PC-9 (cell line): ENCODE measurements around the gene PCDHGA6. TPM values are rescaled to one million over a fixed set of nuclear protein-coding genes. Genes with fewer than 3 reads are reported as not detected.

Source experiments
- BruUV-seq: library from RNA; stranded (reverse); fragments of 400-500 nt; replicated peaks from 2 replicates; lab custom pipeline; 2021; lab: Mats Ljungman, UMichigan
- CTCF ChIA-PET: fragments of 300-600 bp; sonication (Branson Sonifier 250); formaldehyde crosslinking; loops from one replicate; lab custom pipeline; 2022; ENCODE audit warnings: antibody characterized with exemption; lab: Charles Lee
- POLR2A ChIA-PET: fragments of 300-600 bp; sonication (Branson Sonifier 250); formaldehyde crosslinking; loops from one replicate; lab custom pipeline; 2022; ENCODE audit warnings: antibody characterized with exemption; ENCODE audit not compliant: unreplicated experiment; lab: Charles Lee
- DNase-seq, 2 experiments: peaks; one replicate each; pipeline versions ENCODE4 v3.0.0 to v3.0.0-alpha.2; 2015 to 2022; ENCODE audit warnings: mixed read lengths in 1 of 2
- H2AFZ ChIP-seq: fragments of 200-600 bp; sonication (generic); 2 replicates; pipeline ENCODE4 v1.8.1; 2017; ENCODE audit warnings: antibody characterized with exemption
- H3F3A ChIP-seq: fragments of 200-600 bp; sonication (generic); 2 replicates; pipeline ENCODE4 v1.8.1; 2017; ENCODE audit warnings: antibody characterized with exemption, mild to moderate bottlenecking, low read depth; ENCODE audit not compliant: insufficient read depth
- H3K27ac ChIP-seq: fragments of 200-600 bp; sonication (generic); 2 replicates; pipeline ENCODE4 v1.6.1; 2016; ENCODE audit warnings: mixed run types
- H3K27me3 ChIP-seq: fragments of 200-600 bp; sonication (generic); 2 replicates; pipeline ENCODE4 v1.6.1; 2016; ENCODE audit warnings: low read depth, mixed run types; ENCODE audit not compliant: insufficient read depth
- H3K36me3 ChIP-seq: fragments of 200-600 bp; sonication (generic); 2 replicates; pipeline ENCODE4 v1.6.1; 2016; ENCODE audit warnings: low read depth, mixed run types
- H3K4me1 ChIP-seq: fragments of 200-600 bp; sonication (generic); replicated peaks from 2 replicates; pipeline ENCODE4 v1.6.1; 2016; ENCODE audit warnings: mixed run types; ENCODE audit not compliant: insufficient read depth
- H3K4me2 ChIP-seq: fragments of 200-600 bp; sonication (generic); 2 replicates; pipeline ENCODE4 v1.6.1; 2017; ENCODE audit warnings: mixed run types
- H3K4me3 ChIP-seq: fragments of 200-600 bp; sonication (generic); 2 replicates; pipeline ENCODE4 v1.6.1; 2016; ENCODE audit warnings: mixed run types
- H3K79me2 ChIP-seq: fragments of 200-600 bp; sonication (generic); 2 replicates; pipeline ENCODE4 v1.6.1; 2017; ENCODE audit warnings: low read depth, mixed run types
- H3K9me2 ChIP-seq: fragments of 200-600 bp; sonication (generic); 2 replicates; pipeline ENCODE4 v1.8.1; 2017; ENCODE audit warnings: mild to moderate bottlenecking; ENCODE audit not compliant: insufficient read depth
- H3K9me3 ChIP-seq: fragments of 200-600 bp; sonication (generic); 2 replicates; pipeline ENCODE4 v1.8.1; 2016; ENCODE audit warnings: low read depth; ENCODE audit not compliant: insufficient read depth
- H4K20me1 ChIP-seq: fragments of 200-600 bp; sonication (generic); 2 replicates; pipeline ENCODE4 v1.8.1; 2017; ENCODE audit not compliant: insufficient read depth
- CTCF ChIP-seq: fragments of 200-600 bp; sonication (generic); conservative IDR thresholded peaks from 2 replicates; pipeline ENCODE4 v1.6.1; 2017; ENCODE audit warnings: mixed run types, antibody characterized with exemption, mild to moderate bottlenecking, moderate library complexity
- EZH2 ChIP-seq: fragments of 200-600 bp; sonication (generic); IDR thresholded peaks from 2 replicates; pipeline ENCODE4 v1.8.0; 2017; ENCODE audit warnings: antibody characterized with exemption, low read depth
- intact Hi-C: fragments of 100-400 bp; cut with micrococcal nuclease; formaldehyde crosslinking; loops from one replicate; pipeline ENCODE4 v1.10.0; 2022; ENCODE audit not compliant: unreplicated experiment
- total RNA-seq: library from RNA; stranded (reverse); gene quantifications from 2 replicates; pipeline ENCODE4 v1.2.3, GENCODE V29; 2021

PCDHGA6 gene
- total RNA-seq, 1 experiment from 2014 or later: 0.17 TPM

DNA sequence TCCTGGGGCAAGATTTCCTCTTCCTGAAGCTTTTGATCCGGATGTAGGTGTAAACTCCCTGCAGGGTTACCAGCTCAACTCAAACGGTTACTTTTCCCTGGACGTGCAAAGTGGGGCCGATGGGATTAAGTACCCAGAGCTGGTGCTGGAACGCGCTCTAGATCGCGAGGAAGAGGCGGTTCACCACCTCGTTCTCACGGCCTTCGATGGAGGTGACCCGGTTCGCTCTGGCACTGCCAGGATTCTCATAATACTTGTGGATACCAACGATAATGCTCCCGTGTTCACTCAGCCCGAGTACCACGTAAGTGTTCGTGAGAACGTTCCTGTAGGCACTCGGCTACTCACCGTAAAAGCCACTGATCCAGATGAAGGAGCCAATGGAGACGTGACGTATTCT is 18.1 kb upstream of the PCDHGA6 start:
- BruUV-seq: no TSS peak
- H3K79me2 ChIP-seq: no peaks in the 10 kb centered on the region
- no peaks in the 10 kb centered on the region for H4K20me1 ChIP-seq
- CTCF ChIA-PET: interaction anchor here (0.7 kb wide), 1 partner anchor 202 kb away, joined by 3 read pairs; no protein-coding TSS in a partner anchor
- DNase-seq: no peak
- no peaks in the 10 kb centered on the region for H3K9me2 ChIP-seq
- TF ChIP-seq EZH2 (no peak), CTCF (no peak)
- no peak overlapping the region for H3K4me2 ChIP-seq
- H2AFZ ChIP-seq: no peak overlapping the region
- POLR2A ChIA-PET: no interaction called here
- no peak overlapping the region for H3K4me3 ChIP-seq
- no peaks in the 10 kb centered on the region for H3K27me3 ChIP-seq
- no peak overlapping the region for H3K27ac ChIP-seq
- no peaks in the 10 kb centered on the region for H3K4me1 ChIP-seq
- H3F3A ChIP-seq: no peaks in the 10 kb centered on the region
- intact Hi-C loops: no loop called here
- 0 out of 2 replicates have a peak, but pooled peaks cover 4% of the 10 kb centered on the region for H3K9me3 ChIP-seq
- H3K36me3 ChIP-seq: no peaks in the 10 kb centered on the region

GRCh38 chr5:141356133-141356532 is 17.6 kb upstream of the PCDHGA6 start:
- H3K9me2 ChIP-seq: no peaks in the 10 kb centered on the region
- intact Hi-C loops: no loop called here
- H3K4me3 ChIP-seq: no peak overlapping the region
- no peak overlapping the region for H2AFZ ChIP-seq
- peaks cover 6% of the 10 kb centered on the region; the same call in 1 of the 2 replicates for H3K9me3 ChIP-seq
- ChIA-PET CTCF (interaction anchor here (0.7 kb wide), 1 partner anchor 202 kb away, joined by 3 read pairs; no protein-coding TSS in a partner anchor), POLR2A (no interaction called here)
- H3K4me1 ChIP-seq: no peaks in the 10 kb centered on the region
- H3K27me3 ChIP-seq: no peaks in the 10 kb centered on the region; the same call in 1 of the 2 replicates
- TF ChIP-seq EZH2: no peak
- no peak for TF ChIP-seq CTCF
- BruUV-seq: no TSS peak
- H3F3A ChIP-seq: no peaks in the 10 kb centered on the region
- no peaks in the 10 kb centered on the region for H3K36me3 ChIP-seq
- no peaks in the 10 kb centered on the region for H4K20me1 ChIP-seq
- H3K27ac ChIP-seq: no peak overlapping the region
- H3K4me2 ChIP-seq: no peak overlapping the region
- no peak for DNase-seq
- no peaks in the 10 kb centered on the region for H3K79me2 ChIP-seq

DNA sequence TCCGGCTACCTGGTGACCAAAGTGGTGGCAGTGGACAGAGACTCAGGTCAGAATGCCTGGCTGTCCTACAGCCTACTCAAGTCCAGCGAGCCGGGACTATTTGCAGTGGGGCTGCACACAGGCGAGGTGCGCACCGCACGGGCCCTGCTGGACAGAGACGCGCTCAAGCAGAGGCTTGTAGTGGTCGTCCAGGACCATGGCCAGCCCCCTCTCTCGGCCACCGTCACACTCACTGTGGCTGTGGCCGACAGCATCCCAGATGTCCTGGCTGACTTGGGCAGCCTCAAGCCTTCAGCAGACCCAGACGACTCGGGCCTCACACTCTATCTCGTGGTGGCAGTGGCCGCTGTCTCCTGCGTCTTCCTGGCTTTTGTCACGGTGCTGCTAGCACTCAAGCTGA is 16.7 kb upstream of the PCDHGA6 start:
- intact Hi-C loops: no loop called here
- Histone ChIP-seq H3K27me3 (no peaks in the 10 kb centered on the region; the same call in 1 of the 2 replicates), H3F3A (no peaks in the 10 kb centered on the region), H3K4me3 (no peak overlapping the region), H3K4me1 (no peaks in the 10 kb centered on the region), H3K9me3 (peaks cover 7% of the 10 kb centered on the region; the same call in 1 of the 2 replicates), H3K4me2 (no peak overlapping the region), H3K79me2 (no peaks in the 10 kb centered on the region), H3K27ac (no peak overlapping the region), H4K20me1 (no peaks in the 10 kb centered on the region), H3K36me3 (no peaks in the 10 kb centered on the region), H3K9me2 (no peaks in the 10 kb centered on the region), H2AFZ (no peak overlapping the region)
- TF ChIP-seq CTCF (no peak), EZH2 (no peak)
- BruUV-seq: no TSS peak
- ChIA-PET CTCF (no interaction called here), POLR2A (no interaction called here)
- DNase-seq: no peak
